CD1c-positive myeloid dendritic cell (primary cell): ENCODE measurements around the gene NTM.

ENCODE experiments used
- DNase-seq: peaks from one replicate; pipeline ENCODE4 v3.0.0-alpha.2; 2016; ENCODE audit errors: extremely low spot score

Gene NTM

DNA sequence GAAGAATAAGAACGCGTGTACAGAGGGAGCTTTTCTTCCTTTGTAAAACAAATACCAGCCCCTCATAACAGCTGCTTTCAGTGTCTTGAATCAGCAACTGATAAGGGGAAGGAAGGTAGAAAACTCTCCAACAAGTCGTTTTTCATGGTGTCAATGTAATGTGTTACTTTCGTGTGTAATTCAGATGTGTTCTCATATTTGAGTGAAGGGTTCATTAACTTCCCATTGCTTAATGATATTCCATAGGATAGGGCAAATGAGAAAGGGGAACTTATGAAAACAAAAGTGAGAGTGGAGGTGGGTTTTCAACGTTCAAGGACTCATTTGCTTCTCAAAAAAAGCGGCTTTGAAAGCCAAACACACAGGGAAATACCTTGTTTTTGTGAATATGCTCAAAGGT is 452.1 kb downstream of the NTM start:
- DNase-seq: peak; percentile 7

DNA sequence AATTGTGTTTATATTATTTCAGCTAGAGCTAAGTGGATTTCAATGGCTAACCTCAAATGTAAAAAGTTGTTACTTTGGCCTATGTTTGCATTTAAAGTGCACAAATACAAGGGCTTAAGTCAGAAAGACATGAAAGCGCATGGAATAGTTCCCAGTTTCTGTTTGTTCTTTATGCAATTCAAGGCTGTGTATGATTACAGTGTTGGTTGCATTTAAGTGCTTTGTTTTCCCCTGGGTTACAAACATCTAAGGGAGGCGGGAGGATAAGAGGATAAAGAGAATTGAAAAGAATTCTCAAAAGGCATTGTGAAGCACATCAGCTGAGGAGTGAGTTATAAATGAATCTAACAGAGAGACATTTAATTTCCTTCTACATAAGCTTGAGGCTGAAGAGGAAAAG is 453.4 kb downstream of the NTM start:
- DNase-seq: no peak

DNA sequence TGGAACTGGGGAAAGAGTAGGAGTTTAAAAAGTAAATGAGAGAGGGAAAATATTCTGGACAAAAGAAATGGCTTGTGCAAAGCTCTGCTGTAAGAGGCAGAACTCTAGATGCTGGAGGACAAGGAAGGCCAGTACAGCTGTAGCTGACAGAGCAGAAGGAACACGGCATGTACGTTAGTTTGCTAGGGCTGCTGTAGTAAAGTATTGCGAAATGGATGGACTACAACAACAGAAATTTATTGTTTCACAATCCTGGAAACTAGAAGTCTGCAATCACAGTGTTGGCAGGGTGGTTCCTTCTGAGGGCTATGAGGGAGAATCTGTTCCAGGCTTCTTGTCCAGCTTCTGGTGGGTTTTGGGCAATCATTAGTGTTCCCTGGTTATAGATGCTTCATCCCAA is 454.4 kb downstream of the NTM start:
- peak; percentile 57 for DNase-seq

DNA sequence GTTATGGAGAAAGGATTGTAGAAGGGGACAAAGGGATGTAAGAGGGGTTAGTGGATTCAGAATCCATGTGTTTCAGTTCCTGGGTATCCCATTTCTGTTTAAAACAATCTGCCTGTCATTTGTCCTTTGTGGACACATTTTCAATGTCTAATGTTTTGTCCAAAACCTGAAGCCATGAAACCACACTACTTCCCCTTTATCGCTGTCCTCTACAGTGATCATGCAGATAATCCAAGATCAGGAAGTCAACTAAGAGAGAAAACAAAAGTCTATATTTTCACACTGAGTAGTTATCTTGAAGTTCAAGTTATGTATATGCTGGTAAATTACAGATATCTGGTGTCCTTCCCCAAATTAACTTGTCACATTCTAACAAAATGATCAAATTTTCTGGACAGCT is 457.0 kb downstream of the NTM start:
- peak; percentile 60 for DNase-seq

DNA sequence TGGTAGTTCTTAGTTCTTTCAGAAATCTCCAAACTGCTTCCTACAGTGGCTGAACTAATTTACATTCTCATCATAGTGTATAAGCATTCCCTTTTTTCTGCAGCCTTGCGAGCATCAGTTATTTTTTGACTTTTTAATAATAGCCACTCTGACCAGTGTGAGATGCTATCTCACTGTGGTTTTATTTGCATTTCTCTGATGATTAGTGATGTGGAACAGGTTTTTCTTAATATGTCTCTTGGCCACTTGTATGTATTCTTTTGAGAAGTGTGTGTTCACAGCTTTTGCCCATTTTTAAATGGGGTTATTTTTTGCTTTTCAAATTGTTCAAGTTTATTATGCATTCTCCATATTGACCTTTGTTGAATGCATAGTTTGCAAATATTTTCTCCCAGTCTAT is 459.3 kb downstream of the NTM start:
- no peak for DNase-seq

DNA sequence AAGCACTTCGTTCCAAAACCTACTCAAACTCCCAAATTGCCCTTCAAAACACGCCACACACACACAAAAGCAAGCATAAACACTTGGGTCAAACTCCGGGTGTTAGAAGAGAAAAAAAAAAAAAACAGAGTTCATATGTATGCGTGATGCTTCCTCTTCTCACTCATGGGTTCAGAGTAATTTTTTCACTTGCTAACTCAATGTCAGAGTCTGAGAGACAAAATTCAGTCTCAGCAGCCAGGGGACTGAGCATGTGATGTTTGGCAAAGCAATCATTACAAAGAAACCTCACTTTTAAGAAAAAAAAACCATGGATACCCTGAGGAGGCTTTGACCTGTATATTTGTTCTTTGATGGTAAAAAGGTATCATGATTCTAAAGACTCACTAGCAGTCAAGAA is 461.7 kb downstream of the NTM start:
- DNase-seq: no peak

DNA sequence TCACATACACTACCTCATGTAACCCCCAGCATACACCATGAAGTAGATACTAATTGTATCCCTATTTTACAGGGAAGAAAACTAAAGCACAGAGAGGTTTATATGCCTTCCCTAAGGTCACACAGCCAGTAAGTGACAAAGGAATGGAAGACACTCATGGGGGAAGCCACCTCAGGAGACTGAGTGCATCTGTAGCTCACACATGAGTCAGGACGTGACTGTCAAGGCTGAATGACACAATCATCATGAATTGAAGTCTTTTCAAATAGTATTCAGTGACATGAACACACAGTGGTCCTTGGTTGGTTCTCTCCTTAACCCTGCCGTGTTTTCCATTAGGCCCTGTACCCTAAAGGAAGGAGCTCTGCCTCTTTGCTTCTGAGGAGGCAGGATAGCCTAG is 463.0 kb downstream of the NTM start:
- DNase-seq: peak; percentile 2

DNA sequence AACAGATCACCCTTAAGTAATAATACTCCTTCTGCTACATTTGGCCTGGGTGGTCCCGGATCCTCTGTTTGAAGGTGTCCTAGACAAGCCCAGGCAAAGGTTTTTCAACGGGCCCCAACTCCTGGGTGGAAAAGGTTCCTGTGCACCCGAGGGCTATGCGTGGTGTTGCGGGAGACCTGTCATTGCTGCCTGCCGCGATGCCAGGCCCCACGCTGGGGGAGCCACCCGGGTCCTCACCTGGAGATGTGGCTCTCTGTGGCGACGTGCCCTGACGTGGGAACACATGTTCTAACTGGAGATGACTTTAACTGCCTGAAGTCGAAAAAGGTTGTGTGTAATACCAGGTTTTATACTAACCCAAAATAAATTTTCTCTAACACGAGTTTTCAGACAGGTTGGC is 467.1 kb downstream of the NTM start:
- DNase-seq: no peak

DNA sequence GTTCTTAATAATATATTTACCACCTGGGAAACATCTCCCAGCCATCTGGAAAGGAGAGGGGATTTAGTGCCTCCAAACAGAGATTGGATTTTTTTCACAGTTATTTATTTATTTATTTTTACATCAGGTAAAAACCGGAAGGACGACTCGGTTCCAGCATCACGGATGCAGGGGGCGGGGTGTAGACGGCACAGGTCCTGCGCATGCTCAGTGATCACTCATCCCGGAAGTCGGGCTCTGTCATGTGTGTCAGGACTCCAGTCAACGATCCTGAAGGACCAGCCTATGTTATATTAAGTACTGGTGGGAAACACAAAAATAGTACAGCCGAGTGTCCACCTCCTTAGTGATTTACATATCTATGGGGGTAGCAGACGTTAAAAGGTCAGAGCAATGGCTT is 467.6 kb downstream of the NTM start:
- DNase-seq: no peak

DNA sequence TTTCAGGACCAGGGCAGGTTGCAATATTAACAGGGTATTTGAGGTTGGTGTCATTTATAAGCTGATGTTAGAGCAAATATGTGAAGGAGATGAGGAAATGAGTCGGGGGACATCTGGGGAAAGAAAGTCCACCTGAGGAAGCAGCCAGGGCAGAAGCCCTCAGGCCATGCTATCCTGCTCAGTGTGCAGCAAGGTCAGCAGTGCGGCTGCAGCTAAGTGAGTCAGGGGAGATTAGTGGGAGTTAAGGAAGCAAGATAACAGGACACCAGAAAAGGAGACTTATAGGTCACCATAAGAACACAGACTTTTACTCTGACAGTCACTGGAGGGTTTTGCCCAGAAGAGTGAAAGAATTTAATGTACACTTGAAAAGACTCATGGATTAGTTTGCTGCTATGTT is 468.9 kb downstream of the NTM start:
- DNase-seq: no peak

DNA sequence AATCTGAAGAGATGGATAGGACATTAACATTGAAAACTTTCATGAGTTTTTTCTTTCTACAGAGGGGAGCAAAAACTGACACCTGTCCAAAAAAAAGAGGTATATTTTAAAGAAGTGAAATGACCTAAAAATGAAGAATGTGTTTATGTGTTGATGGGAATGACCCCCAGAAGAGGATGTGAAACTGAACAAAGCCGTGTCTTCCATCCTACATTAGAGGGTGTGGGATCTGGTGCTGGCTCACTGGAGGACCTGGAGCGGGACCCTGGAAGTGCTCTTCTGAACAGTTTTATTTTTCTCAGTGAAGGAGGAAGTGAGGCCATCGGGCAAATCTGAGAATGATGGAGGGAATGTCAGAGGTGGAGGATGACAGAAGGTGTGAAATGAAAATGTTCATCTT is 470.1 kb downstream of the NTM start:
- peak; percentile 50 for DNase-seq

DNA sequence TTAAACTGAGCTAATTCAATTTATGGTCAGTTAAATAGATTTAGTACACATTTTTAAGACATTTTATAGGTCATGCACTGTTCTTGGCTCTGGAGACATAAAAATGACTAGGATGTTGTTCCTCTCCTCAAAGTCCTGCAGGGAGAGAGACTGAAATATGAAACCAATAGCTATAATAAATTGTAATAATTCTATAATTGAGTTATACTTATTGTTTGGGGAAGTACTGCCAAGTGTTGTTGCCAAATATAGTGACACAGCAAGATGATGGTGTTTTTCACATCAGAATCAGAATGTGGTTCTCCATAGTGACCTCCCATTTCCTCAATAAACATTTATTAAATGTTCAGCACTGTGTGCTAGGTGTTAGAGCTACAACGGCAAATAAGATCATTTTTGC is 470.6 kb downstream of the NTM start:
- DNase-seq: peak; percentile 65

DNA sequence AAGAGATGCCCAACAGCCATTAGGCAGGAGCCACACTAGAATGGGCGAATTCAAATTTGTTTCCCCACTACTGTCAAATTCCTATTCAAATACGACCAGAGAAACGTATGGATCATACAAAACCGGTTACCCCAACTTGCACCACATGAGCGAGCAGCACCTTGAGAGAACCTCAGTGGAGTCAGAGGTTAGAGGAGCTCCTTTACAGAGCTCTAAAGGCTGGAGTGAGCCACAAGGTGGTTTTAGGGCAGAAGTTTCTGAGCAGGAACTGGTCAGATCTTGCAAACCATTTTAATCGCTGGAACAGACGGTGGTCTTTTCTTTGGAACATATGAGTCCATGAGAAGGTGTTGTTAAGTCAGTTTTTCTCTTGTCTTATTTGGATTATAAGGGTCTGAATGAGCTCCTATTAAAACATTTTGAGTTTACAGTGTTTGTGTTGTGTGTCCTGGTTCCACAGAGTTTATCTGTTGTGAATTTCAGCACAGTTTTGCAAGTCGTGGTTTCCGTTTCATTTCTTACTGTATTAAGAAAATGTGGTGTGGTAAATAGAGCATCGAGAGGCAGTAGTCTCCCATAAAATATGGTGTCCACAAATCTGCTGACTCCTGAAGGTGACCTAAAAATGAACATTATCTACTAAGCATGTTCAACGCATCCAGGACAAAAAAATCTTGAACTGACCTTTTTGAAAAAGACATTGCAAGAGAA is 471.7 kb downstream of the NTM start:
- no peak for DNase-seq

DNA sequence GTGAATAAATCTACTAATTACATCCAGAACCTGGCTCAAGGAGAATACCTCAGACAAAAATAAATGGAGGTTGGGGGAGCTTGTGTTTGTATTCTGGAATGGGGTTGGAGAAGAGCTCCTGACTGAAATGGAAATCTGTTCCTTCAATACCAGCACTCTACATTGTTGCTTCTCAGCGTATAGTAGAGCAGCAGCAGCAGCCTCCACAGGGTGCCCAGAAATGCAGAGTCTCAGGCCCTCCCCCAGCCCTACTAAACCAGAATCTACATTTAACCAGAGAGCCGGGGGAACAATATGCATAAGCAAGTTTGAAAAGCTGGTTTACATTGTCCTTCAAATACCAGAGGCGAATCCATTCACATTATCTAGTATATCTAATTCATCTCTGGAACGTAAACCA is 474.8 kb downstream of the NTM start:
- no peak for DNase-seq

DNA sequence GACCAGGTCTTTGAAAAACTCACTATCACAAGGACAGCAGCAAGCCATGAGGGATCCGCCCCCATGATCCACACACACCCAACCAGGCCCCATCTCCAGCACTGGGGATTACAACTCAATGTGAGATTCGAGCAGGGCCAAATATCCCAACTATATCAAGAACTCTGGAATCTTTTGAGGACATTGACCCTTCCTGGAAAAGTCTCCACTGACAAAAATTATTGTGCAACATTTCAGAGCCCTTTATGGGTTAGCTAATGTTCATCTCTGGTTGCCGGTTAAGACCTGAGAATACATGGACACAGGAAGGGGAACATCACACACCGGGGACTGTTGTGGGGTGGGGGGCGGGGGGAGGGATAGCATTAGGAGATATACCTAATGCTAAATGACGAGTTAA is 479.1 kb downstream of the NTM start:
- no peak for DNase-seq

DNA sequence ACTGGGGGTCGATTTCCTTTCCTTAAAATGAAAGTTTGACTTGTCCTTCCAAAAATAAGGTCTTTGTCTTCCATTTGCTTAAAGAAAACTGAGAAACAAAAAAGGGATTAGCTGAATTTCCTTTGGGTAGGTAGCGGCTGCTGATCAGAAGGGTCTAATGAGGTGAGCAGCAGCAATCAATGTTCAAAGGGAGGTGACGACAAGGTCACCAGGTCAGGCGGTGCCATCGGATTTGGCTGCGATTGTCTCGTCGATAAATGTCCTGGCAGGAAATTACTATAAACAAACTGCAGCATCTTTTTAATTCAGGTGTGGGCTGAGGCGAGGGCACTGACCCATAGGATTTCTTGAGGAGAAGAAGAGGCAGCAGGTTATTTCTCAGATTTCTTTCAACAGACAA is 480.1 kb downstream of the NTM start:
- no peak for DNase-seq

DNA sequence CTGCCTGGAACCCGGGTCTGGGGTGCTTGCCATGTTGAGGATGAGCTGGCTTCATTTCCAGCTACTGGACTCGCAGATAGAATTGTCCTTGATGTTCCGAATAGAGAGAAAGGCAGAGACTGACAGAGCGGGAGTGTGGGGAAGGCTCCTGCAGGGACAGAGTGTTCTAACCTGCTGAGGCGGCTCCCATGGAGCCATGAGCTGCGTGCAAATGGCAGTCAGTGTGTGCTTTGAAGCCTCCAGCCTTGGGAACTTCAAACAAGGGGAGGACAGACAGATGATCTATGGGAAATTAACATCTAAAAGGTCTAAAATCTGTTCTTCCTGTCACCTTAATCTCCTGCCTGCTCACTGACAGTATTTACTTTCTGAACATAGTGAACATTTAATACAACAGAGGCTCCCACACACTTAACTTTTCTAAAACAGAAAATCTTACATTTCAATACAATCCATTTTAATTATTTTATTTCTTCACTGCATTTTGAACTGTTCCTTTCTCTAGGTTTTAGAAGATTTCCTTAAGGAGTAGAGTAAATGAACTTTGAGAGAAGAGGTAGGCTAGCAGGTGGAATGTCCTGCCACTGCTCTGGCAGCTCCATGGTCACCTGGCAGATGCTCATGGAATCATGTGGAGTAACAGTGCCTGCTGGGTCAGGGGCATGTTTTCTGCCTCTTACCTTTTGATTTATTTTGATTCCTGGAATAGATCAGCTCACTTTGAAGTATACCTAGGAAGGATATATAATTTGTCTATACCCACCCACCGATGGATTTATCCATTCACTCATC is 481.7 kb downstream of the NTM start:
- DNase-seq: no peak

DNA sequence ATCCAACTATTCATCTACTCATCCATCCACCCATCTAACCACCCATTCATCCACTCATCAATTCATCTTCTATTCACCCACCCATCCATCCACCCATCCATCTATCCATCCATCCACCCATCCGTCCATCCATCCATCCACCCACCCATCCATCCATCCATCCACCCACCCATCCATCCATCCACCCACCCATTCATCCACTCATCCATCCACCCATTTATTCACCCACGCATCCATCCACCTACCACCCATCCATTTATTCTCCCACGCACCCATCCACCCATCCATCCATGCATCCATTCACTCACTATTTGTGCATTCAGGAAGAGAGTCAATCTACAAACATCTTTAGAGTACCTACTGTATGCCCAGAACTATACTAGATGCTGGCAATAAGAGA is 482.3 kb downstream of the NTM start:
- no peak for DNase-seq

DNA sequence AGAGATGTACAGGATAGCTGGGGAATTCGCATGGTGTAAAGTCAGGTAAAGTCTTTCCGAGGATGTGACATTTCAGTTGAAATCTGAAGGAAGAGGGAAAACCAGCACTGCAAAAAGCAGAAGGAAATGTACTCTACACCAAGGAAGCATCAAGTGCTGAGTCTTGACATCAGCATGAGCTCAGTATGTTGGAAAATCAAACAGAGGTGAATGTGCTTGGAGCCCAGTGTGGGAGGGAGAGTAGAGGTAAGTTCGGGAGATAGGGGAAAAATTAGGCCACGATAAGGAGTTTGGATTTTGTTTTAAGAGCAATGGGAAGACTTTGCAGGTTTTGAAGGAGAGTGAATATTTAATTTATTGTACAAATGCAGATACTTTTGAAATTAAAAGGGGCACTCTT is 484.0 kb downstream of the NTM start:
- DNase-seq: no peak

DNA sequence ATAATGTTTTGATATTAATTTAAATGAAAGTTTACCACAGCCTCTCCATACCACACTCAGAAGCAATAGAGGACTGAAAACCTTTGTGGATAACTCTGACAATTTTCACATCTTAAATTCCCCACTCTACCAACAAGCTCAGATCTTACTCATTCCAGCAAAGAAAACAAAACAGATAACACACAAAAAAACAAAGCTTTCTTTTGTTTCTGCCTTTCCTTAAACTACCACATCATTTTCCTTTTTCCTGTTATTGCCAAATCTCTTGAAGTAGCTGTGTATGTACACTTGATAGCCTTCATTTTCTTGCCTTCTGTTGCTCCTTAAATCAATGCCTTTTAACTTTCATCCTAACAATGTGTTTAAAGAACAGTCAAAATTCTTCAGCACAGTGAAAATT is 484.9 kb downstream of the NTM start:
- DNase-seq: no peak

DNA sequence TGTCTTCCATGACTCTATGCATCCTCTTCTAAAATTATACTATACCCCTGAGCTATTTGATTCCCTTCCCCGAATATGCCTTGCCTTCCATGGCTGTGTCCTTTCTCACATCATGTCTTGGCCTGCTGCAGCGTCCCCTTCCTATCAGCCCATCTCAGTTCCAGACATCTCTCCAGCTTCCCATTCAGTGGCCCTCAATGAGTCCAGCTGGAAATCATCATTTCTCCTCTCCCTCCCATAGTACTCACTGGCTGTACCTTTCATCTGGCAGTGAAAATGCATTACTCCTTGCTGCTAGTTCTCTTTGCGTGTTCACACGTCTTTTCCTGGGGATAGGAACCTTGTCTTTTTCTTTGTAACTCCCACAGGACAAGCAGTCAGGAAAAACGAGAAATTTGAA is 486.8 kb downstream of the NTM start:
- DNase-seq: no peak

DNA sequence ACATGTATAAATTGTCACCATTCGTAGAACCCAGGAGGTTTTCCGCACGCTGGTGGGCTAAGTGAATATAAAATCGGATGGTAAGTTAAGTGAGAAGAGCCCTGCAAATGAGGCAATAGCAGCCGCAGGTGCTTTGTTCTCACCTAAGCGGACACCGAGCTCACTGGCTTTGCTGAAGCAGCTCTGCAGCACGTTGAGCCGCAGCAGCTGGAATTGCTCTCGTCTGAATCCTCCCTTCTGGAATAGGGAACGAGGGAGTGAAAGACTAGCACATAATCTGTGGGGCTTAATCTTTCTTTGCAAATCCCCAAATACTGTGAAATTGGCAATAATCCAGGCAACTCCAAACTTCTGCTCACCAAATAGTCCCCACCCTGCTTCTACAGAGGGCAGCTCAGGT is 488.1 kb downstream of the NTM start:
- no peak for DNase-seq

DNA sequence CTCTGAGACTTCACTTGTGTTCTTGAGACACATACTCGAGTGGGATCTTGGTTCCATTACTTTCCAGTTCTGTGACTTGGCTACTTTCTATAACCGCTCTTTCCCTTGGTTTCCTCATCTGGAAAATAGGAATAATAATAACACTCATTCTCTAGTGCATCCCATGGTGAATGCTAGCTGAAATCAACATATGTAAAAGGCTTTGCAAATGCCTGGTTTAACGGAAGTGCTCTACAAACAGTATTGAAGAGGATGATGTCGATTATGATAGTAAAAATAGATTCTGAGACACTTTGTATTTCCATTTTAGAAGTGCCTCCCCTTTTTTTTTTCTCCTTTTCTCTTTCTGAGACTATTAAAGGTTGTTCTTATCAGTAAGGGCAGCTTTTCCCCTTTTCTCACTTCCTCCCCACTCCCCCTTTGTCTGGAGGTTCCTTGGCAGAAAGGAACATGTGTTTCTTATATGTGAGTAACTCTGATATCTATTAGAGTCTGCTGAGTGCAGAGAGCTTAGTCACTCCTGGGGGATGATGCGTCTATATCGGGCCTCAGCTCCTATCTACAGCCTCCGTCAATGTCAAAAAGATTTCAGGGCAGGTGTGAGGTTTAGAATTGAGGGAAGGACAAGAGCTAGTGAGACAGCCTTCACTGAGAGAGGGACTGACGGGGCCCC is 489.3 kb downstream of the NTM start:
- DNase-seq: no peak
